GM18858 (cell line): Measurements from ENCODE around the gene ARIH1.
"Not testable (repeated sequence)": the region's sequence is repeated elsewhere in the genome, so short reads cannot be mapped to it uniquely, and the experiment has no call there.

Experiments used
- ATAC-seq: cut with Tn5 transposase; IDR thresholded peaks from one replicate; pipeline ENCODE4 v1.9.1; 2021; ENCODE audit not compliant: unreplicated experiment

Gene ARIH1

DNA sequence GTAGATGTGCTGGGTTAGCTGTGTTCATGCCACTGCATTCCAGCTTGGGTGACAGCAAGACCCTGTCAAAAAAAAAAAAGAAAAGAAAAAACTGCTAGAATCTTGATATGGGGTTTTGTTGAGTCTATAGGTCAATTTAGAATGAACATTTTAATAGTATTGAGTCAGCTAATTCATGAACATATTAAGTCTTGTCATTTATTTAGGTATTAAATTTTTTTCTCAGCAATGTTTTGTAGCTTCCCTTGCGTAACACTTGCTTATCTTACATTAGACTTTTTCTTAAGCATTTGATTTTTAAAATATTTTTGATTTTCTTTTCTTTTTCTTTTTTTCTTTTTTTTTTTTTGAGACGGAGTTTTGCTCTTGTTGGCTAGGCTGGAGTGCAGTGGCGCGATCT is 119.7 kb downstream of the ARIH1 start:
- ATAC-seq = no peak

DNA sequence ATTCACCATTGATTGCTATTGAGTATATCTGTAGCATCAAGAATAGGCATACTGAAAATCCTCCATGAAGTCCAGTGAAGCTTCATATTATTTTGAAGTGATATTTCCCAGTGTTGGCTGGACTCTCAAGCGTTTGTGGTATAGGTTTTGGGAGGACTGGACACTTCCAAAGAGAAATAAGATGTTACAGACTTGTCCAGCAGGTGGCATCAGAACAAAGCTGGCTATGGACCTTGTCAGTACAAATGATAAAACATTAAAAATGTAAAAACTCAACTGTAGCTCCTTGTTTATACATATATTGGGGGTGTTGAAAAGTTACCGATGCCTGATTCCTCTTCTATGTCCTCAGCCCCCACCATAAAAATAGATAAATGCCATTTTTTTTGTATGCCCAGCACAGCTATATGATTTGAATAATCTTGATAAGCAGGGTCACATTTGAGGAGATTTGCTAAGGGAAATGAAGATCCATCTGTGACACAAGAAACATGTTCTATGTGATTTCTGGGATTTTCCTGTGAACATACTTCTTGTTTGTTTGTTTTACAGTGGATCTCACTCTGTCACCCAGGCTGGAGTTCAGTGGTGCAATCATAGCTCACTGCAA is 125.8 kb downstream of the ARIH1 start:
- ATAC-seq = no peak

DNA sequence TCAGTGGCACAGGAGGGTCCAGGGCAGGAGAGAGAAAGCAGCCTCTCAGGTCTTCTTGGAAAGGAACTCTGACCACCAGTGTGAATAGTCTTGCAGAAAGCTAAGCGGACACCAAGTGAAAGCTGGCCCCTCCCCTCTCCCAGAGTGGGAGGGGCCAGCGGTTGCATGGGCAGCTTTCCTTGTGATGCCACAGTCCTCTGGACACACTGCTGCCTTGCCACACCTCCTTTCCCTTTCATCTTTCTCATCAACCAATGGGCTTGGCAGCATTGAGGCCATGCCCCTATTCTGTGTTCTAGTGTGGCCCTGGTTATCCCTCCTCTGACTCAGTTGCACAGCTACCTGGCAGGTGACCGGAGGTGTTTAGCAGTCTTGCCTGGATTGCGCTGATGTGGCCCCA is 130.7 kb downstream of the ARIH1 start:
- ATAC-seq = no peak

DNA sequence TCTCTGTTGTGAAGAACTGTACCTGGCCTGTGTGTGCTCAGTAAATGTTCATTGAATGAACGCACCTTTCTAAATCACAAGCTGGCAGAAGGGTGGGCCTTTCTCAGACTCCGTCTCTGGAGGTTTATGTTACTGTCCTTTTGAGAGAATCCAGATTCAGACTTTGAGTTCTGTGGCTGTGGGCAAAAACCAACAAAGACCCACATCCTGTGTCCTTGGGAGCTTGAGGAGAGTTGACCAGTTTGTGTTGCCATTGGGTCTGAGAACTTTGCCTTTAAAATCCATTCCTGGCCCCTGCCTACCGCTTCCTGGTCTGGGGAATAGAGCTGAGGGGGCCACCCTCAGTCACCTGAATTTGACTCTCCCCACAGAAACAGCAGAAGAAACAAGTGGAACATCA is 134.0 kb downstream of the ARIH1 start:
- ATAC-seq = not testable (repeated sequence)

DNA sequence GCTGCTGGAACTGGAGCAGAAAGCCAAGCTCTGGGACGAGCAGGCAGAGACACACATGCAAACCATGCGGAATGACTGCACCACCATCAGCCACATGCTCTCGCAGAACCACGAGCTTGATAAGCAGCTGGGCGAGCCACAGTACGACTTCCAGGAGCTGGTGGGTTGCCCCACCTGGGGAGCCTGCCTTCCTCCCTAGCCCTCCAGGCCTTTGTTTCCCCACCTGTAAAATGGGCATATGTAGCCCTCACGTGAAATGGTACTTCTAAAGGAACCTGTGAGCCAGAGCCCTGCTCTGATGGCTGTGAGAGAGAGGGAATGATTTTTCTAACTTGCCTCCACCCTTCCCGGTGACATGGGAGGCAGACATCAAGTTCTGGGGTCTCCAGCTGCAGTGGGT is 135.7 kb downstream of the ARIH1 start:
- ATAC-seq = no peak

DNA sequence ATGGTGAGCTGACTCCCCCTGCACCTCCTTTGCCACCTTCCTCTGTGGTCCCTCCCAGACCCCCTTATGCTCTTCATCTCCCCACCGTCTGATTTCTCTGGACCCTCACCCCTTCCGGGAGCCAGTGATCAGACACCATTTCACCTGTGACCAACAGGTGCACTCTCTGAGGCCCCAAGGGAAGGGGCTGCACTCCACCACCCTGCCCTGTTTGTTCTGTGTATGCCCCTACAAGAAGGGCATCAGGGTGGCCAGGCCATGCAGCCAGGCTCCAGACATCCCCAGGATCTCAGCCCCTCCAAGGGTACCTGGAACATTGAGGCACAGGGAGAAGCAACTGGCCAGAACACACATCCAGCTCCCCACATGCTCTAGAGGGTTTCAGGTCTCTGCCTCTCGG is 138.2 kb downstream of the ARIH1 start:
- ATAC-seq = not testable (repeated sequence)

DNA sequence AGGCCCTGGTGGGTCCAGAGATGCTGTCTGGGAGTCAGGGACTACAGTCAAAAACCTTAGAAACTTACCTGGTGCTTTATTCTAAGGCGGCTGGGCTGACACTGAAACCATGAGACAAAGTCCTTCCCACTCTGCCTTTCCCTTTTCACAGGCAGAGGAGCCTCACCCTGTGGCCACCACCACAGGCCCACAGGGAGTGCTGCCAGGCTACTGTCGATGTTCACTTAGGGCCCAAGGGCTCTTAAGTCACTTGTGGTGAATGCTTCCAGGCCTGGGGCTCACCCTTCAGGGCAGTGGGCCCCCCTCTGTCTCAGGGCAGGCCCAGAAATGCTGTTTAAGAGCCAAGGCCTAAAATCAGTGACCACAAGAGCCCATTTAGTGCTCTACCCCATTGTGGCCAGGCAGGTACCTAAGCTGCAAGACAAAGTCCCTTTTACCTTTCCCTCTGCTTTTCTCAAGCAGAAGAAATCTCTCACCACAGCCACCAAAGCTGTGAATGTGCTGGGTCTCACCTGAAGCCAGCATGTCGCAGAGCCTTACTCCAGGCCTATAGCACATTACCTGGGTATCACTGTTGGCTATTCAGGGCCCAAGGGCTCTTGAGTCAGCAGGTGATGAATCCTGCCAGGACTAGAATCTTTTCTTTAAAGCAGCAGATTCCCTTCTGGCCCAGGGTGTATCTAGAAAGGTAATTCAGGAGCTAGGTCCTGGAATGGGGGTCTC is 140.8 kb downstream of the ARIH1 start:
- no peak for ATAC-seq

DNA sequence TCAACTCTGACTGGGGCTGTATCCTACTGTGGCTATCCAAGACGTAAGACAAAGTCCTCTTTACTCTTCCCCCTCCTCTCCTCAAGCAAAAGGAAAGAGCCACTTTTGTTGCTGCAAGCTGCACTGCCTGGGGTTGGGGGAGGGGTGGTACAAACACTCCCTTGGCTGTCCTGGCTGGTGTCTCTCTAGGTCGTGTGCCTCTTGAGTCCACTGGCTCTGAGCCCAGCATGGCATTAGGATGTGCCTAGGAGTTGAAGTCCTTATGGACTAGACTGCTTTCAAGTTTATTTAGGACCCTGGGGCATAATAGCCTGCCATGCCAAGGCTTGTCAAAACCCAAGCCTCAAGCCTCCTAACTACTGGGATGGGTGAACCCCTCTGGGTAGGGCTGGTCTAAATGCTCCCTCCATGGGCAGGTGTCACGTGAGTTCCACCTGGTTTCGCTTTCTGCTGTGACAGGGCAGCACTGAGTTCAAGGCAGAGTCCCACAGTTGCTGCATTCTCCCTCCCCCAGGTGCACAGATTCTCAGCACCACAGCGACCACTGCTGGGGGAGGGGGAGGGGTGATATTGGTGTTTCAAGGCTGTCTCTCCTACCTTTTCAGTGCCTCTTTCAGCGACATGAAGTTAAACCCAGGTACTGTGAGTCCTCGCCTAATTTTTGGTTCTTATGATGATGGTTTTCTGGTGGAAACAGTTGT is 141.6 kb downstream of the ARIH1 start:
- not testable (repeated sequence) for ATAC-seq

DNA sequence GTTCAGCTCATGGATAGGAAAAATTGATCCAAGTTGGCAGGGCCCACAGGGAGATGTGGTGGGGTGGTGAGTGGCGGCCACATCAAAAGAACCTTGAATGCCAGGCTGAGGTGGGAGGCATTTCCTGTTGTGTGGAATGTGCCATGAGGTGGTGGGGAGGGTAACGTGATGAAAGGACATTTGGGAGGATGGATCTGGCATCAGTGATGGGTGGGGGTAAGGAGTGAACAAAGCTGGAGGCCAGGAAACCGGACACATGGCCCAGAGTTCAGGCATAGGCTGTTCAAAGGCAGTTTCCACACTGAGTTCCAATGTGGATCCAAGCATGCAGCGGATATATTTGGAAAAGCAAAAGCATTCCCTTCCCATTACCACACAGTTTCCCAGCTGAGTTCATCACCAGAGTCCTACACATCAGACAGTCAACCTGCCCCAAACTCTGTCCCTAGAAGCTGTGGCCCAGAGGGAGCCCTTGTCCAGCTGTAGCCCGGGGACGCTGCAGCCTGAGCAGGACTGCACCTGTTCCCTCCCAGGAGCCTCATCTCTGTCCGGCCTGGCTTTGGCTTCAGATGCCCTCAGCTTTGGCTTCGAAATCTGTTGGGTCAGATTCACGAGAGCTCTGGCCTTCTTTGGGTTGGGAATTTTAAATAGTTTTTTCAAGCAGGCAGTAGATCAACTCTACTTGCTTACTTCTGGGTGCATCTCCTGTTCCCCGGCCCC is 142.5 kb downstream of the ARIH1 start:
- no peak for ATAC-seq

DNA sequence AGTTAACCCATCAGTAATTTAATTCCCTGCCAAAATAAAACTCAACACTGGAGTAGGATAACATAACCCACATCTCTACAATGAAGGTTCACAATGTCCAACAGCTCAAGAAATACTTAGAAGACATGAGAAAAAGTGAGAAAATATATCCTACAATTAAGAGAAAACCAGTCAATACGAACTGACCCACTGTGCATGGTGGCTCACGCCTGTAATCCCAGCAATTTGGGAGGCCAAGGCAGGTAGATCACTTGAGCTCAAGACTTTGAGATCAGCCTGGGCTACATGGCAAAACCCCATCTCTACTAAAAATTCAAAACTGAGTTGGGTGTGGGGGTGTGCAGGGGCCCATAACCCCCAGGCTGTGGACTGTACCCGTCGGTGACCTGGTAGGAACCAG is 149.7 kb downstream of the ARIH1 start:
- not testable (repeated sequence) for ATAC-seq

DNA sequence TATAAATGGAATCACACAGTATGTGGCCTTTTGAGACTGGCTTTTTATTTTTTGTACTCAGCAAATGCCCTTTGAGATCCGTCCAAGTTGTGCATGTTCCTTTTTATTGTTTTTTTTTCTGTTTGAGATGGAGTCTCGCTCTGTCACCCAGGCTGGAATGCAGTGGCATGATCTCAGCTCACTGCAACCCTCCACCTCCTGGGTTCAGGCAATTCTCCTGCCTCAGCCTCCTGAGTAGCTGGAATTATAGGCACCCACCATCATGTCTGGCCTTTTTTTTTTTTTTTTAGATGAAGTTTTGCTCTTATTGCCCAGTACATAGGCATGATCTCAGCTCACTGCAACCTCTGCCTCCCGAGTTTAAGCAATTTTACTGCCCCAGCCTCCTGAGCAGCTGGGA is 152.0 kb downstream of the ARIH1 start:
- ATAC-seq = not testable (repeated sequence)

DNA sequence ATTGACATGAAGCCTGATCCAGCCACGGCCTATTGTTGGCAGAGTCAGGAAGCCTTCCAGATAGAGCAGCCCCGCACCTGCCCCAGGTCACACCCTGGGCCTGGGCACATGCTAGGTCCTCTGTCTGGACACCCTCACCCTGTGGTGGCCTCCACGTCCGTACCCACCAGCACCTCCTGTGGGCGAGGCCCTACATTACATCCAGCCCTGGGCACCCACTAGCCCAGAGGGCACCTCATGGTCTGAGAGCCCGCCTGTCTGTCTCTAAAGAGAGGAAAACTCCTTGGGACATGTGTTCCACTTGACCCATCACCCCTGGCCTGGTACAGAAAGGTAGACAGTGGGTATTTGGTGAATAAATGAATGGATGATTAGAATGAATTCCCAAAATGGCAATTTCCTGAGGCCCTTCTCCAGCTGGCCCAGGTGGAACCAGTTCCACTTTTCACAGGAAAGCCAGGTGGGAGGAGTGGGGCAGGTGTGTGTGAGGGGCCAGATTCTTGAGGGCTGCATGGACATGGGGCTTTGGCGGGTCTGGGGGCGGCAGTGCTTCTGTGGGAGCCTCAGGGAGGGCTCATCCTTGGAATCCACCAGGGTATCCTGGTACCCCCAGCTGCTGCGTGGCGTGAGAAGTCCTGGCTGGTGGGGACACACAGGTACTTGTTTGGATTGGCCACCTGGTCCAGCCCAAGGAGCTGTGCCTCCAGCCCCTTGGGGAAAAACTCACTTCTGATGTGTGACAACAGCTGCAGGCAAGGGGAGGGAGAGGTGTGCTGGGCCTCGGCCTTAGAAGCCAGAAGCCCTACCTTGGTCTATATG is 154.3 kb downstream of the ARIH1 start:
- not testable (repeated sequence) for ATAC-seq

DNA sequence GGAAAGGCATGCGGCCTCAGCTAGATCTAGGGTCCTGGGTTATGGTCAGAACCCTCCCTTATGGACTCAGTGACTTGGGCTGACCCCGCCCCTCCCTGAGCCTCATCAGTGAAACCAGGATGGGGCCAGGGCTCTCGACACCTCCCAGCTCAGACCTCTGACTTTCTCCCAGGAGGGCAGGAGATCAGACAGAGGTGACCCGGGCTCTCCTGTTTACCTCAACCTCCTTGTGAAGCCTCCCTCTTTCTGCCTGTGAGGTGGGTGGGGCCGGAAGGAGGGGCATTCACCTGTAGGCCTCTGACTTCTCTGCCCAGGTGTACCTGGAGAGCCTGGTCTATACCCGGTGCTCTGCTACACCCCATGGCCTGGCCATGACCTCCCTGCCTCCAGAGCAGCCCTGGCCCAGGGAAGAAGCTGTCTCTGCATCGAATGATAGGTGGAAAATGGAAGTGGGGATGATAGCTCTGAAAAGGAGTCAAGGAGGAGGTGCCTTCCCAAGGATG is 155.0 kb downstream of the ARIH1 start:
- not testable (repeated sequence) for ATAC-seq

DNA sequence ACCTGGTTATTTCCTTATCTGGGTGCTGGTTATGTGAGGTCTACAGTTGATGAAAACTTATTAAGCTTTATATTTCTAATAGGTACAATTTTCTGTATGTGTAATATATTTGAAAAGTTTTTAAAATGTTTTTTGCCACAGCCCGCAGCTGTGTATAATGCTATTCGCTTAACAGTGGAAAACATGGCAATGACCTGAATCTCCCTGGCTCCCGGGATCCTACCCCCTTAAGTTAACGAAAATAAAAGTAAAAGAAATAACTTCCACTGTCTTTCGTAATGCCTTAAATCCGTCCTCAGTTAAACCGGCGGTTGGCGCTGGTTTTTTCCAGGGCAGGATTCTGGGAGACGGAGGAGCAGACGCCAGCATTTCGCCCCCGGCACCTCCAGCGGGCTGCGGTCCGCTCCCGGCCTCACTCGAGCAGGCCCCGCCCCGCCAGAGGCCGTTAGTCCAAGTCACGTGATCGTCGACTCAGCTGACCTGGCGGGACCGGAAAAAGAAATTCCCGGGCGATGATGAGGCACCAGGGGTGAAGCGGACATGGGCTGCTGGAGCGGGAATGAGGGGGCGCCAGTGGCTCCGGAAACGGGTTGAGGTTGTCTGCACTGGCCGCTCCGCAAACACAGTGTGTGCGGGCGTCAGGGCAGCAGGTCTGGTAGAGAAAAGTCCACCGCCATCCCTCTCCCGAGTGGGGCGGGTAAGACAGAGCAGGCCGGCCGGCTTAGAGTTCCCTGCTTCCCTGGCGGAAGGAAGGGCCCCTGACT is 162.6 kb downstream of the ARIH1 start:
- ATAC-seq = not testable (repeated sequence)

DNA sequence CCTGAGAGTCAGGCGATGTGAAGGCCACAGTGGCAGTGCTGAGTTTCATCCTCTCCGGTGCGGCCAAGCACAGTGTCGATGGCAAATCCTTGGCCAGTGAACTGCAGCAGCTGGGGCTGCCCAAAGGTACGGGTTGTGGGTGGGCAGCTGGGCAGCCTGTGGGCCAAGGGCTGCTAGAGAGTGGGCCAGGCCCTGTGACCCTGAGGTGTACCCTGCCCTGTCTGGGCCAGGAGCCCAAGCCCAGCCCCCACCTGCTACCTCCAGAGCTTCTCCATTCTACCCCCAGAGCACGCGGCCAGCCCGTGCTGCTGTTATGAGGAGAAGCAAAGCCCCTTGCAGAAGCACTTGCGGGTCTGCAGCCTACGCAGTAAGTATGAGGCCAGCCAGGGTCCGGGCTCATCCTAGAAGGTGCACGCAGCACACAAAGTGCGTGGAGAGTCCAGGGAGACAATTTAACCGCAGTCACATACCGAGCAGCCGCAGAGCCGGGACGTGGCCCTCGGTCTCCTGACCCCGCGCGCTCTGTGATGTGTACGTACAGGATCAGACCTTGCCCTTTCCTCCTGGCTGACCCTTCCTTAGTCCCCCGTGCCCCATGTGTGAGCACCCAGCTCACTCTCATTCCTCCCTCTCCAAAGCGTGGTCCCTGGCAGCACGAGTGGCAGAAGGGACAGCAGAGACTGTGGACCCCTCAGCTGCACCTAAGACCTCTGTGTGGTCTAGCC is 165.8 kb downstream of the ARIH1 start:
- not testable (repeated sequence) for ATAC-seq

DNA sequence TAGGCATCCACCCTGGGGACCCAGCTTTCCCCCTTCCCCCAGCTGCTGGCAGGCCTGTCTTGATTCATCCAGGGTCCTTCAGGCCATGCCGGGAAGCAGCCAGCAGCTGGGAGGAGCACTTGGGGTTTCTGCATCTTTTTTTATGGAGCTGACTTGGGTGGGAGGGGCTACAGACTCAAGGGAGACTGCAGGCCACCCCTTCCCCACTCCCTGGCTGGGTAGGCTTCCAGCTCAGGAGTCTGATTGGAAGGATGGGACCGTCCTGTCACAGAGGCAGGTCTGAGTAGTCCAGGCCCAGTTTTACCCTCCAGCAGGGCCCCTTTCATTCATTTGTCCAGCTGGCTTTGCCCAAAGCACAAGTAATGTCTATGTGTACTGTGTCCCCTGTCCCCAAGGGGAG is 168.1 kb downstream of the ARIH1 start:
- ATAC-seq = not testable (repeated sequence)

DNA sequence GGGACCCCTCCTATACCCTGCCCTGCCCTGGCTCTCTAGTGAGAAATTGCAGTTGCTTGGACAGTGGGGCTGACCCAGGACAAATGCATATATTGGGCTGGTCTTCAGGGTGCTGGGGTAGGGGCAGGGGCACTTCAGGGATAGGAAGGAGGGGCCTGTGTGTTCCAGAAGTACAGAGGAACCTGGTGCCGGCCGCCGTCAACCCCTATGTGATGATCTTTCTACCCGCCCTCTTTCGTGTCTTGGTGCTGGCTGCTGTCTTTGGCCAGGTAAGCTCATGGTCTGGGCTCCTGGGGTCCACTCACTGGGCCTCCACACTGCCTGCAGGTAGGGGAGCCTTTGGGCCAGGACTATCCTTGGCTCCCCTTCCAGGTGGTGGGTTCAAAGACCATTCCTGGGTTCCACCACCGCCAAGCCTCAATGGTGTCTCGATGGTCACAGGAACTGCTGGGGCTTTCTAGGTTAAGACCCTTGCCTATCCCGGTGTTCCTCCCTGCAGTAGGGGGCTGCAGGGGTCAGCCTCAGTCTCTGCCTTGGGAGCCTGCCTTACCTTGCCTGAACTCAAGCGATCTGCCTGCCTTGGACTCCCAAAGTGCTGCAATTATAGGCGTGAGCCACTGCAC is 174.6 kb downstream of the ARIH1 start:
- ATAC-seq = not testable (repeated sequence)
